Bladder microvascular endothelial cell (primary cell): Measurements from ENCODE around the gene POLE2. TPM values are rescaled to one million over a fixed set of nuclear protein-coding genes. Genes with fewer than 3 reads are reported as not detected.

Source experiments
- total RNA-seq: library from RNA; depleted of rRNA; stranded (reverse); fragments of >200 nt; gene quantifications from 2 replicates; pipeline ENCODE4 v1.2.3, GENCODE V29; 2014

Gene POLE2
- 11.5 and 12.6 TPM in 2 replicates for total RNA-seq

GRCh38 chr14:49687942-49688700 lies at the start of gene POLE2:
Gene POLE2, minus strand, starts transcription at chr14:49688214. Its CDS starts 11 bp downstream, at chr14:49688203.

GRCh38 chr14:49692811-49693734 lies 5.1 kb upstream of the POLE2 start, which contains the start of gene KLHDC1:
Gene KLHDC1, plus strand, starts transcription at chr14:49693120. Its CDS starts 75 bp downstream, at chr14:49693195.

GRCh38 chr14:49634547-49635334 lies 53.3 kb downstream of the POLE2 start, which contains the start of gene DNAAF2:
Gene DNAAF2, minus strand, starts transcription at chr14:49635244. Its CDS starts 95 bp downstream, at chr14:49635149.

GRCh38 chr14:49620182-49621113 lies 67.6 kb downstream of the POLE2 start, which contains the start of the genes MGAT2 and RPL36AL:
Gene MGAT2, plus strand, starts transcription at chr14:49620799. Its CDS starts 470 bp downstream, at chr14:49621269.
Gene RPL36AL, minus strand, starts transcription at chr14:49620626. Its CDS starts 1,522 bp downstream, at chr14:49619104.

GRCh38 chr14:49598485-49599300 lies 89.3 kb downstream of the POLE2 start, which contains the start of gene LRR1:
Gene LRR1, plus strand, starts transcription at chr14:49598940. Its CDS starts 81 bp downstream, at chr14:49599021.

Other genes starting within 250 kb of the POLE2 start
- gene RPS29, start 101.8 kb downstream of the POLE2 start, total RNA-seq = 551 and 1,484 TPM in 2 replicates
- 16.9 and 25.4 TPM in 2 replicates for gene LRR1, start 89.3 kb downstream of the POLE2 start, total RNA-seq
- 324 and 335 TPM in 2 replicates for gene RPL36AL, start 67.6 kb downstream of the POLE2 start, total RNA-seq
- gene MGAT2, start 67.4 kb downstream of the POLE2 start, total RNA-seq = 57.6 and 66.5 TPM in 2 replicates
- gene DNAAF2, start 53.0 kb downstream of the POLE2 start, total RNA-seq = 5.3 and 7.6 TPM in 2 replicates
- 1.3 and 2.8 TPM in 2 replicates for gene KLHDC1, start 4.9 kb upstream of the POLE2 start, total RNA-seq
- 60.9 and 61.4 TPM in 2 replicates for gene KLHDC2, start 79.9 kb upstream of the POLE2 start, total RNA-seq
- 34.2 and 125 TPM in 2 replicates for gene NEMF, start 164.6 kb upstream of the POLE2 start, total RNA-seq
- gene ARF6, start 204.9 kb upstream of the POLE2 start, total RNA-seq = 45.7 and 49.7 TPM in 2 replicates